Measurements from ENCODE around the gene NDUFB10.

DNA sequence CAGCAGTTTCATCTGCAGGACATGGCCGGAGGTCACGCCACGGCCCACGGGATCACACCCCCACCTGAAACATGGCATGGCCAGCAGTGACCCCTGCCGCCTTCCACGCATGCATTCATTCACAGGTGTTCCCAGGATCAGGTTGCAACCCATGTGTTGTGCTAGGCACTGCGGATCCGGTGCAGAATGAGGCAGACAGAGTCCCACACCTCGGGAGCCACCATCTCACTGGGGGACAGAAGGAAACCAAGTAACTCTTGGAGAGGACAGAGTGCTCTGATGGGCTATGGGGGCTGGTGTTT is 12.0 kb upstream of the NDUFB10 start:
- TF ChIP-seq EZH2 (IDR thresholded peaks at IDR 0.05; ENCODE audit: low read depth), result no peak
- TF ChIP-seq, protein P1, sequence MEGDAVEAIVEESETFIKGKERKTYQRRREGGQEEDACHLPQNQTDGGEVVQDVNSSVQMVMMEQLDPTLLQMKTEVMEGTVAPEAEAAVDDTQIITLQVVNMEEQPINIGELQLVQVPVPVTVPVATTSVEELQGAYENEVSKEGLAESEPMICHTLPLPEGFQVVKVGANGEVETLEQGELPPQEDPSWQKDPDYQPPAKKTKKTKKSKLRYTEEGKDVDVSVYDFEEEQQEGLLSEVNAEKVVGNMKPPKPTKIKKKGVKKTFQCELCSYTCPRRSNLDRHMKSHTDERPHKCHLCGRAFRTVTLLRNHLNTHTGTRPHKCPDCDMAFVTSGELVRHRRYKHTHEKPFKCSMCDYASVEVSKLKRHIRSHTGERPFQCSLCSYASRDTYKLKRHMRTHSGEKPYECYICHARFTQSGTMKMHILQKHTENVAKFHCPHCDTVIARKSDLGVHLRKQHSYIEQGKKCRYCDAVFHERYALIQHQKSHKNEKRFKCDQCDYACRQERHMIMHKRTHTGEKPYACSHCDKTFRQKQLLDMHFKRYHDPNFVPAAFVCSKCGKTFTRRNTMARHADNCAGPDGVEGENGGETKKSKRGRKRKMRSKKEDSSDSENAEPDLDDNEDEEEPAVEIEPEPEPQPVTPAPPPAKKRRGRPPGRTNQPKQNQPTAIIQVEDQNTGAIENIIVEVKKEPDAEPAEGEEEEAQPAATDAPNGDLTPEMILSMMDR (conservative IDR thresholded peaks at IDR 0.05), result no peak
